Mucosa of rectum (tissue), 2 donors: ENCODE data around the gene PIF1.
"Not testable (repeated sequence)": the region's sequence is repeated elsewhere in the genome, so short reads cannot be mapped to it uniquely, and the experiment has no call there.

Source experiments
- H3K27ac ChIP-seq, 2 donors: one replicate each; pipeline ENCODE4 v1.7.0; 2013; ENCODE audit warnings: inconsistent platforms in 2 of 2, low read depth in 2 of 2, low read length in 2 of 2
- H3K27me3 ChIP-seq, 2 donors: one replicate each; pipeline ENCODE4 v1.7.0; 2013; ENCODE audit warnings: low read length in 2 of 2; ENCODE audit not compliant: control insufficient read depth in 2 of 2, insufficient read depth in 2 of 2
- H3K36me3 ChIP-seq, 2 donors: one replicate each; pipeline ENCODE4 v1.7.0; 2013; ENCODE audit warnings: low read length in 2 of 2; ENCODE audit not compliant: control insufficient read depth in 2 of 2, insufficient read depth in 2 of 2
- H3K4me1 ChIP-seq, 2 donors: one replicate each; pipeline ENCODE4 v1.7.0; 2013; ENCODE audit warnings: low read length in 2 of 2, mild to moderate bottlenecking in 1 of 2; ENCODE audit not compliant: control insufficient read depth in 2 of 2, insufficient read depth in 2 of 2
- H3K4me3 ChIP-seq, 2 donors: one replicate each; pipeline ENCODE4 v1.7.0; 2013; ENCODE audit warnings: low read length in 2 of 2
- H3K9ac ChIP-seq, 2 donors: one replicate each; pipeline ENCODE4 v1.7.0; 2013; ENCODE audit warnings: low read length in 2 of 2, low read depth in 1 of 2, mild to moderate bottlenecking in 1 of 2
- H3K9me3 ChIP-seq, 2 donors: one replicate each; pipeline ENCODE4 v1.7.0; 2013; ENCODE audit warnings: low read length in 2 of 2; ENCODE audit not compliant: control insufficient read depth in 2 of 2
- donor health status: healthy.
- donor health status: Normal muscosa, but diverticular disease.

Gene PIF1

DNA sequence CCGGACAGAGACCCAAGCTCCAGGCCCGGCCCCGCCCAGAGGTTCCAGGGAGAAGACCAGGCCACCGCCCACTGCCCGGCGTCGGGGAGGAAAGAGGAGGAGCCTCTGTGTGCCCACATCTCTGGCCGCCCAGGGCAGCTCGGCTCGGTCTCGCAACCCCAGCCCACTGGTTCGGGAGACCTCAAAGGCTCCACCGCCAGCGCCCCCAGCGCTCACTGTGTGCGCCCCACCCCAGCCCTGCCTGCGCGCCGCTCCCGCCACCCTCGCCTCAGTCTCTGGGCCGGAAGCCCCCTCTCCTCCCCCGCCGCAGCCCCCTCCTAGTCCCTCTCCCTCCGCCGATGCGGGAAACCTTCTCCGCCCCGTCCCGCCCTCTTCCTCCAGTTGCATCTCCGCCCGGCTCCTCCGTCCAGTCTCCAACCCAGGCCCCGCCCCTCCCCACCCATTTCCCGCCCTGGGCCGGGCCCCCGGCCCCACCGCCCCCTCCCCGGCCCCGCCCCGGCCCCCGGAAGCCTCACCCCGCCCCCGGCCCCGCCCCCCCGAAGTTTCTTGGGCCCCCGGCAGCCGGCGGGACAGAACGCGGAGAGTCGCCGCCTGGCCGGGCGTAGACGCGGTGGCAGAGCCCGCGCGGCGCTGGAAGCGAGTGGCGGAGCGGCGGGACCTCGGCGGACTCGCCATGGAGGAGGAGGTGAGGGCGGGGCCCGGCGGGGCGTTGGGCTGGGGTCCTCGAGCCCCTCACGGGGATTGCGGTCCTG, 16.1 kb upstream of the PIF1 start, which contains the start of gene PLEKHO2:
Gene PLEKHO2, plus strand, starts transcription at position 572 of the 752 bp plus-strand sequence. Its CDS starts 102 bp downstream, at position 674.
- Histone ChIP-seq H3K4me3 (peak within 1 kb of the TSS; percentile 70 to 88), H3K27ac (peak within 1 kb of the TSS; percentile 83 to 86), H3K36me3 (no peaks in the 10 kb centered on the region), H3K27me3 (peaks cover 0 to 6% of the 10 kb centered on the region in 2 donors), H3K4me1 (peaks cover 24 to 33% of the 10 kb centered on the region in 2 donors), H3K9ac (peak within 1 kb of the TSS; percentile 73 to 77), H3K9me3 (no peaks in the 10 kb centered on the region)

- Histone ChIP-seq H3K4me3 (peak overlapping the region; percentile 68 to 74), H3K36me3 (no peaks in the 10 kb centered on the region), H3K27ac (peak overlapping the region; percentile 83 to 85), H3K9me3 (no peaks in the 10 kb centered on the region), H3K9ac (peak overlapping the region; percentile 9 to 73), H3K27me3 (peaks cover 0 to 6% of the 10 kb centered on the region in 2 donors), H3K4me1 (peaks cover 28 to 36% of the 10 kb centered on the region in 2 donors)
Measured at GRCh38 chr15:64841060-64841343, 15.6 kb upstream of the PIF1 start.

GRCh38 chr15:64837502-64837901, 12.1 kb upstream of the PIF1 start:
- H3K4me1 ChIP-seq, result peaks cover 13 to 17% of the 10 kb centered on the region in 2 donors

GRCh38 chr15:64836023-64836536, 10.6 kb upstream of the PIF1 start:
- Histone ChIP-seq H3K9ac (peak overlapping the region; percentile 29 to 44), H3K27ac (peak overlapping the region; percentile 26 to 70), H3K36me3 (no peaks in the 10 kb centered on the region), H3K27me3 (peaks cover 0 to 5% of the 10 kb centered on the region in 2 donors), H3K9me3 (no peaks in the 10 kb centered on the region), H3K4me3 (peak overlapping the region in 1 of 2 donors; percentile 56), H3K4me1 (peaks cover 12% of the 10 kb centered on the region in 2 donors)

More at GRCh38 chr15:64837502-64837901, 12.1 kb upstream of the PIF1 start:
- Histone ChIP-seq H3K27ac (no peak overlapping the region), H3K4me3 (no peak overlapping the region), H3K36me3 (no peaks in the 10 kb centered on the region), H3K9me3 (no peaks in the 10 kb centered on the region), H3K9ac (no peak overlapping the region), H3K27me3 (peaks cover 0 to 6% of the 10 kb centered on the region in 2 donors)

DNA sequence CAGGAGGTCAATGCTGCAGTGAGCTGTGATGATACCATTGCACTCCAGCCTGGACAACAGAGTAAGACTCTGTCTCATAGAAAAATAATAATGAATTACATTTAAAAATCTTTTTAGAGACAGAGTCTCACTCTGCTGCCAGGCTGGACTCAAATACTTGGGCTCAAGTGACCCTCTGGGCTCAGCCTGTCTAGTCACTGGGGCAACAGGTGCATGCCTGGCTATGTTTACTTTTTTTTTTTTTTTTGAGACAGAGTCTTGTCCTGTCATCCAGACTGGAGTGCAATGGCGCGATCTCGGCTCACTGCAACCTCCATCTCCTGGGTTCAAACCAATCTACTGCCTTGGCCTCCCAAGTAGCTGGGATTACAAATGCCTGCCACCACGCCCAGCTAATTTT, 8.2 kb upstream of the PIF1 start:
- Histone ChIP-seq H3K4me1 (peaks cover 6% of the 10 kb centered on the region in 2 donors), H3K36me3 (no peaks in the 10 kb centered on the region), H3K4me3 (no peak overlapping the region), H3K9ac (no peak overlapping the region), H3K9me3 (no peaks in the 10 kb centered on the region), H3K27ac (no peak overlapping the region), H3K27me3 (no peaks in the 10 kb centered on the region)

GRCh38 chr15:64828985-64829384, 3.5 kb upstream of the PIF1 start:
- Histone ChIP-seq H3K36me3 (no peaks in the 10 kb centered on the region), H3K4me1 (peaks cover 15% of the 10 kb centered on the region in 2 donors), H3K27ac (no peak overlapping the region)

GRCh38 chr15:64824929-64825430, 467 bp downstream of the PIF1 start:
- peak overlapping the region in 1 of 2 donors; percentile 42 for H3K9ac ChIP-seq

More at GRCh38 chr15:64828985-64829384, 3.5 kb upstream of the PIF1 start:
- H3K27me3 ChIP-seq, result peaks cover 0 to 4% of the 10 kb centered on the region in 2 donors
- no peaks in the 10 kb centered on the region for H3K9me3 ChIP-seq
- H3K9ac ChIP-seq, result no peak overlapping the region
- no peak overlapping the region for H3K4me3 ChIP-seq

DNA sequence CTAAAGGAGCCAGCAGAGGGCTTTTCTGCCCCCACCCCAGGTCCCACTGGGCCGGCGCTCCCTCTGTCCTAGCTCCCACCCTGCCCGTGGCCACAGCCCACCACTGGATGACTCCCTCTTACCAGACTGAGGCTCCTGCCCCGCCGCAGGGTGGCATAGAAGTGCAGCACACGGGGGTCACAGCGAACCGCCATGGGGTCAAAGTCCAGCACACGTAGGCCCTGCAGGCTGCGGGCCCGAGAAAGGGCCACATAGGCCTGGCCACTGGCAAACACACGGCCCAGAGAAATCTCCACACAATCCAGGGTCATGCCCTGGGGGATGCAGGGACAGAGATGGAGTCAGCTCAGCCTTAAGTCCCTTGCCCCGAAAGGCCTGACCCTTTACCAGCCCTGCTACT, 9.0 kb downstream of the PIF1 start:
- no peaks in the 10 kb centered on the region for H3K9me3 ChIP-seq
- no peak overlapping the region for H3K27ac ChIP-seq
- H3K4me3 ChIP-seq, result no peak overlapping the region
- no peak overlapping the region for H3K9ac ChIP-seq
- H3K27me3 ChIP-seq, result no peaks in the 10 kb centered on the region
- H3K36me3 ChIP-seq, result no peaks in the 10 kb centered on the region
- no peaks in the 10 kb centered on the region for H3K4me1 ChIP-seq

More at GRCh38 chr15:64824929-64825430, 467 bp downstream of the PIF1 start:
- H3K36me3 ChIP-seq, result no peaks in the 10 kb centered on the region
- peak overlapping the region; percentile 65 to 82 for H3K4me3 ChIP-seq
- H3K9me3 ChIP-seq, result no peaks in the 10 kb centered on the region
- peaks cover 15 to 18% of the 10 kb centered on the region in 2 donors for H3K4me1 ChIP-seq
- peaks cover 0 to 4% of the 10 kb centered on the region in 2 donors for H3K27me3 ChIP-seq
- peak overlapping the region in 1 of 2 donors; percentile 32 for H3K27ac ChIP-seq

DNA sequence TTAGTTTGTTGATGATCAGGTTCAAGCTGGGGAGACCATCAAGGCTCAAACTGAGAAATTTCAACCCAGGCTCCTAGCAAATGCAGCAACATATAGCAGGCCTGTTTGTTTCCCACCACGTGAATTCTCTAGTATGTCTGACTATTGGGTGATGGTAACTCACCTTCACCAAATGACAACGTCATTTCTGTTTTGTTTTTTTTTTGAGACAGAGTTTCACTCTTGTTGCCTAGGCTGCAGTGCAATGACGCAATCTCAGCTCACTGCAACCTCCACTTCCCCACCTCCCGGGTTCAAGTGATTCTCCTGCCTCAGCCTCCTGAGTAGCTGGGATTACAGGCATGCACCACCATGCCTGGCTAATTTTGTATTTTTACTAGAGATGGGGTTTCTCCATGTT, 10.5 kb downstream of the PIF1 start:
- H3K4me1 ChIP-seq, H3K27ac ChIP-seq, H3K27me3 ChIP-seq, H3K9me3 ChIP-seq, H3K4me3 ChIP-seq, H3K9ac ChIP-seq, H3K36me3 ChIP-seq: not testable (repeated sequence)

- not testable (repeated sequence) for H3K4me1 ChIP-seq, H3K27ac ChIP-seq, H3K9me3 ChIP-seq, H3K36me3 ChIP-seq, H3K4me3 ChIP-seq, H3K27me3 ChIP-seq, H3K9ac ChIP-seq
Measured at GRCh38 chr15:64814283-64814682, 11.2 kb downstream of the PIF1 start.
